ENCODE measurements around the gene PSMA7. TPM values are rescaled to one million over a fixed set of nuclear protein-coding genes. Genes with fewer than 3 reads are reported as not detected.

Gene PSMA7
- total and polyA plus RNA-seq, 8 donors: 119 to 280 (median 194) TPM

DNA sequence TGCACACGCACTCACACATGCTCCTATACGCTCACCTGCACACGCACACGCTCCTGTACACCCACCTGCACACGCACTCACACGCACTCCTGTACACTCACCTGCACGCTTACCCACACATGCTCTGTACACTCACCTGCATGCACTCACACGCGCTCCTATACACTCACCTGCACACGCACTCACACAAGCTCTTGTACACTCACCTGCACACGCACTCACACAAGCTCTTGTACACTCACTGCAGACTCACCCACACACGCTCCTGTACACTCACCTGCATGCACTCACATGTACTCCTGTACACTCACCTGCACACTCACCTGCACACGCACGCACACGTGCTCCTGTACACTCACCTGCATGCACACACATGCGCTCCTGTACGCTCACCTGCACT lies 55.6 kb downstream of the PSMA7 start:
- TF ChIP-seq EP300 (IDR thresholded peaks at IDR 0.05) (no peak), POLR2A (IDR thresholded peaks at IDR 0.05) (no peak), POLR2AphosphoS5 (IDR thresholded peaks at IDR 0.05) (no peak)
- TF ChIP-seq, protein P1, sequence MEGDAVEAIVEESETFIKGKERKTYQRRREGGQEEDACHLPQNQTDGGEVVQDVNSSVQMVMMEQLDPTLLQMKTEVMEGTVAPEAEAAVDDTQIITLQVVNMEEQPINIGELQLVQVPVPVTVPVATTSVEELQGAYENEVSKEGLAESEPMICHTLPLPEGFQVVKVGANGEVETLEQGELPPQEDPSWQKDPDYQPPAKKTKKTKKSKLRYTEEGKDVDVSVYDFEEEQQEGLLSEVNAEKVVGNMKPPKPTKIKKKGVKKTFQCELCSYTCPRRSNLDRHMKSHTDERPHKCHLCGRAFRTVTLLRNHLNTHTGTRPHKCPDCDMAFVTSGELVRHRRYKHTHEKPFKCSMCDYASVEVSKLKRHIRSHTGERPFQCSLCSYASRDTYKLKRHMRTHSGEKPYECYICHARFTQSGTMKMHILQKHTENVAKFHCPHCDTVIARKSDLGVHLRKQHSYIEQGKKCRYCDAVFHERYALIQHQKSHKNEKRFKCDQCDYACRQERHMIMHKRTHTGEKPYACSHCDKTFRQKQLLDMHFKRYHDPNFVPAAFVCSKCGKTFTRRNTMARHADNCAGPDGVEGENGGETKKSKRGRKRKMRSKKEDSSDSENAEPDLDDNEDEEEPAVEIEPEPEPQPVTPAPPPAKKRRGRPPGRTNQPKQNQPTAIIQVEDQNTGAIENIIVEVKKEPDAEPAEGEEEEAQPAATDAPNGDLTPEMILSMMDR (IDR thresholded peaks at IDR 0.05): no peak
- Histone ChIP-seq H3K36me3 (no peaks in the 10 kb centered on the region), H3K4me1 (no peaks in the 10 kb centered on the region), H3K9me3 (no peaks in the 10 kb centered on the region), H3K27me3 (peaks cover 0 to 42% (median 0%) of the 10 kb centered on the region in 3 donors), H3K4me3 (no peak overlapping the region), H3K27ac (no peak overlapping the region)
- 90 to 96% (median 94%) methylated on average over 17 of the region's 17 CpGs for WGBS, 5 donors
- DNase-seq: no peak
- intact Hi-C loops (cut with DNase I; ENCODE audit: low total_unique reads): no loop called here

DNA sequence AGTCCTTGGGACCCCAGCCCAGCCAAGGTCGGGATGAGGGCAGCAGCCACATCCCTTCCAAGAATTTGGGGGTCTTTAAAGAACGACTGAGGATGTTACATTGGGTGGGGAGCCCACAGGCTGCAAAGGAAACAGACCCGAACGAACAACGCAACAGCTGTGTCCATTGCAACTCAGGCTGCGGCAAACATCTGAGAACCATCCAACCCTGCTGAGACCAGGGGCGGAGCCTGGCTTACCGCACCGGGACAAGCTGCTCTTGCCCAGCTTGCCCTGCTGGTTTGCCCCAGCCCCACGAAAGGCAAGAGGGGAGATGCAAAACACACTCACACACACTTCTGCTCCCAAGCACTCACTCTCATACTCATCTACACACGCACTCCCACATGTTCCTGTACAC lies 56.0 kb downstream of the PSMA7 start:
- no peaks in the 10 kb centered on the region for H3K36me3 ChIP-seq
- intact Hi-C loops (cut with DNase I; ENCODE audit: low total_unique reads): no loop called here
- no peaks in the 10 kb centered on the region for H3K9me3 ChIP-seq
- no peaks in the 10 kb centered on the region for H3K4me1 ChIP-seq
- DNase-seq: no peak
- H3K4me3 ChIP-seq: no peak overlapping the region
- H3K27ac ChIP-seq: no peak overlapping the region
- TF ChIP-seq POLR2AphosphoS5 (IDR thresholded peaks at IDR 0.05): no peak
- TF ChIP-seq EP300 (IDR thresholded peaks at IDR 0.05): no peak
- no peak for TF ChIP-seq POLR2A (IDR thresholded peaks at IDR 0.05)
- TF ChIP-seq, protein P1 (IDR thresholded peaks at IDR 0.05): no peak
- peaks cover 0 to 42% (median 0%) of the 10 kb centered on the region in 3 donors for H3K27me3 ChIP-seq
- 21 to 36% (median 32%) methylated on average over 11 of the region's 11 CpGs for WGBS, 5 donors

Other genes starting within 250 kb of the PSMA7 start
- gene TAF4, start 77.5 kb downstream of the PSMA7 start, total RNA-seq: 10 to 100 TPM in 4 of 5 donors, 1 to 10 TPM in 1; 9.5 to 33.9 (median 22.6) TPM
- gene TAF4, start 77.5 kb downstream of the PSMA7 start, polyA plus RNA-seq: 1 to 10 TPM; 3.2 to 4.3 (median 3.8) TPM
- gene LSM14B, start 20.9 kb downstream of the PSMA7 start, total RNA-seq: 10 to 100 TPM in 4 of 5 donors, under 1 TPM in 1; 0.58 to 27.2 (median 15.6) TPM
- gene LSM14B, start 20.9 kb downstream of the PSMA7 start, polyA plus RNA-seq: 10 to 100 TPM; 14.1 to 18.0 (median 14.9) TPM
- gene SS18L1, start 375 bp upstream of the PSMA7 start, total RNA-seq: 10 to 100 TPM in 3 of 5 donors, 1 to 10 TPM in 2; 5.8 to 34.8 (median 13.0) TPM
- gene SS18L1, start 375 bp upstream of the PSMA7 start, polyA plus RNA-seq: 1 to 10 TPM; 5.5 to 9.6 (median 6.1) TPM
- 10 to 100 TPM; 13.6 to 77.9 (median 22.8) TPM for gene MTG2, start 39.6 kb upstream of the PSMA7 start, total RNA-seq
- gene MTG2, start 39.6 kb upstream of the PSMA7 start, polyA plus RNA-seq: 10 to 100 TPM; 14.7 to 28.2 (median 19.8) TPM
- not detected for gene HRH3, start 76.9 kb upstream of the PSMA7 start, total RNA-seq
- not detected for gene HRH3, start 76.9 kb upstream of the PSMA7 start, polyA plus RNA-seq
- gene OSBPL2, start 95.1 kb upstream of the PSMA7 start, total RNA-seq: 10 to 100 TPM; 23.2 to 83.4 (median 66.3) TPM
- 10 to 100 TPM; 15.1 to 19.7 (median 19.7) TPM for gene OSBPL2, start 95.1 kb upstream of the PSMA7 start, polyA plus RNA-seq
- 100 to 1,000 TPM in 2 of 5 donors, 10 to 100 TPM in 3; 42.0 to 130 (median 68.4) TPM for gene ADRM1, start 159.6 kb upstream of the PSMA7 start, total RNA-seq
- gene ADRM1, start 159.6 kb upstream of the PSMA7 start, polyA plus RNA-seq: 10 to 100 TPM; 82.3 to 91.3 (median 85.0) TPM
- 100 to 1,000 TPM in 2 of 5 donors, 10 to 100 TPM in 3; 42.2 to 278 (median 86.9) TPM for gene LAMA5, start 223.9 kb upstream of the PSMA7 start, total RNA-seq
- gene LAMA5, start 223.9 kb upstream of the PSMA7 start, polyA plus RNA-seq: 100 to 1,000 TPM in 1 of 3 donors, 10 to 100 TPM in 2; 41.4 to 278 (median 72.3) TPM
- gene RPS21, start 243.7 kb upstream of the PSMA7 start, total RNA-seq: 1,000 to 10,000 TPM in 3 of 5 donors, 100 to 1,000 TPM in 2; 239 to 2,998 (median 1,528) TPM
- 1,000 to 10,000 TPM; 4,606 to 7,615 (median 4,647) TPM for gene RPS21, start 243.7 kb upstream of the PSMA7 start, polyA plus RNA-seq

Data from stomach (tissue), 9 donors.